Umbilical cord (tissue), 1 donor: ENCODE results near the gene GGTA1. TPM values are rescaled to one million over a fixed set of nuclear protein-coding genes. Genes with fewer than 3 reads are reported as not detected.

Experiments
- total RNA-seq: library from RNA; depleted of rRNA; stranded (reverse); fragments of >200 nt; gene quantifications from one replicate; pipeline ENCODE4 v1.2.3, GENCODE V29; 2014; ENCODE audit warnings: low replicate concordance; ENCODE audit not compliant: insufficient read depth

Gene GGTA1
- total RNA-seq, 1 donor from 2014 or later = 12.0 TPM

Other genes with a start within 250 kb of the GGTA1 start
- 421 TPM for gene GSN, start 231.7 kb downstream of the GGTA1 start, total RNA-seq
- gene STOM, start 129.6 kb downstream of the GGTA1 start, total RNA-seq = 145 TPM
- 60.9 TPM for gene DAB2IP, start 151.8 kb upstream of the GGTA1 start, total RNA-seq